Smooth muscle cell (in vitro differentiated cells): ENCODE results near the gene KEL. TPM values are rescaled to one million over a fixed set of nuclear protein-coding genes. Genes with fewer than 3 reads are reported as not detected.

ENCODE experiments used
- DNase-seq: peaks from one replicate; lab custom pipeline; 2025; ENCODE audit not compliant: unreplicated experiment; lab: John Stamatoyannopoulos, UW
- H2AFZ ChIP-seq: fragments of 200-600 bp; sonication (generic); 2 replicates; pipeline ENCODE4 v1.6.0; 2016; ENCODE audit warnings: antibody characterized with exemption, low read depth, mild to moderate bottlenecking
- H3F3A ChIP-seq: fragments of 200-600 bp; sonication (generic); 2 replicates; pipeline ENCODE4 v1.6.0; 2017; ENCODE audit warnings: antibody characterized with exemption, low read depth
- H3K27ac ChIP-seq: fragments of 200-600 bp; sonication (generic); 2 replicates; pipeline ENCODE4 v1.5.1; 2016; ENCODE audit warnings: low read depth, mild to moderate bottlenecking
- H3K27me3 ChIP-seq: fragments of 200-600 bp; sonication (generic); 2 replicates; pipeline ENCODE4 v1.6.1; 2016; ENCODE audit warnings: low read depth, mild to moderate bottlenecking
- H3K36me3 ChIP-seq: fragments of 200-600 bp; sonication (generic); 2 replicates; pipeline ENCODE4 v1.5.1; 2016; ENCODE audit warnings: low read depth
- H3K4me1 ChIP-seq: fragments of 200-600 bp; sonication (generic); 2 replicates; pipeline ENCODE4 v1.5.1; 2016; ENCODE audit warnings: low read depth
- H3K4me2 ChIP-seq: fragments of 200-600 bp; sonication (generic); 2 replicates; pipeline ENCODE4 v1.6.0; 2016; ENCODE audit warnings: mild to moderate bottlenecking
- H3K4me3 ChIP-seq: fragments of 200-600 bp; sonication (generic); 2 replicates; pipeline ENCODE4 v1.5.1; 2016; ENCODE audit warnings: mild to moderate bottlenecking
- H3K79me2 ChIP-seq: fragments of 200-600 bp; sonication (generic); 2 replicates; pipeline ENCODE4 v1.6.0; 2016; ENCODE audit warnings: low read depth, mild to moderate bottlenecking
- H3K9ac ChIP-seq: fragments of 200-600 bp; sonication (generic); 2 replicates; pipeline ENCODE4 v1.6.0; 2016; ENCODE audit warnings: low read depth
- H3K9me3 ChIP-seq: fragments of 200-600 bp; sonication (generic); replicated peaks from 2 replicates; pipeline ENCODE4 v1.5.1; 2016; ENCODE audit warnings: low read depth
- H4K20me1 ChIP-seq: fragments of 200-600 bp; sonication (generic); 2 replicates; pipeline ENCODE4 v1.6.0; 2016; ENCODE audit warnings: low read depth
- CTCF ChIP-seq: fragments of 200-600 bp; sonication (generic); IDR thresholded peaks from 2 replicates; pipeline ENCODE4 v1.5.1; 2017; ENCODE audit warnings: borderline replicate concordance, mild to moderate bottlenecking, antibody characterized with exemption; ENCODE audit not compliant: insufficient read depth, poor library complexity, severe bottlenecking
- WGBS: methylation state at CpG from one replicate; pipeline ENCODE4 v1.1.7; 2016; ENCODE audit warnings: low lambda C conversion rate; 5-methylcytosine and 5-hydroxymethylcytosine counted together
- polyA plus RNA-seq: library from polyadenylated mRNA; unstranded; fragments of >200 nt; fragmentation: Nextera tagmentation; extraction: Ambion mirVana; gene quantifications from 2 replicates; pipeline ENCODE4 v1.2.1, GENCODE V29; 2016
- total RNA-seq: library from RNA; depleted of rRNA; stranded (reverse); fragments of >200 nt; gene quantifications from 2 replicates; pipeline ENCODE4 v1.2.3, GENCODE V29; 2014

KEL gene
- total and polyA plus RNA-seq, 2 experiments from 2014 or later: 0.09 to 0.56 TPM

- no peaks in the 10 kb centered on the region for H3K4me1 ChIP-seq
- H3K9ac ChIP-seq: no peak overlapping the region
- H3K79me2 ChIP-seq: no peaks in the 10 kb centered on the region
- no peak for TF ChIP-seq CTCF
- H3K27ac ChIP-seq: no peak overlapping the region
- H3K4me2 ChIP-seq: no peak overlapping the region
- H3F3A ChIP-seq: no peaks in the 10 kb centered on the region
- H3K36me3 ChIP-seq: no peaks in the 10 kb centered on the region
- WGBS: 89% methylated on average over 7 of the region's 7 CpGs
- H3K27me3 ChIP-seq: peaks cover 5% of the 10 kb centered on the region
- H3K4me3 ChIP-seq: no peak overlapping the region
- no peak overlapping the region for H2AFZ ChIP-seq
- DNase-seq: no peak
- no peaks in the 10 kb centered on the region for H3K9me3 ChIP-seq
- no peaks in the 10 kb centered on the region for H4K20me1 ChIP-seq
Measured at GRCh38 chr7:142933092-142933475, 29.1 kb downstream of the KEL start.

GRCh38 chr7:142932386-142933091, 29.6 kb downstream of the KEL start:
- Histone ChIP-seq H2AFZ (no peak overlapping the region), H3K79me2 (no peaks in the 10 kb centered on the region), H3K9me3 (no peaks in the 10 kb centered on the region), H3K4me1 (no peaks in the 10 kb centered on the region), H3K4me3 (no peak overlapping the region), H3K27ac (no peak overlapping the region), H3K27me3 (peaks cover 5% of the 10 kb centered on the region), H3F3A (no peaks in the 10 kb centered on the region), H3K36me3 (no peaks in the 10 kb centered on the region), H4K20me1 (no peaks in the 10 kb centered on the region), H3K9ac (no peak overlapping the region), H3K4me2 (no peak overlapping the region)
- WGBS: 77% methylated on average over 5 of the region's 5 CpGs
- TF ChIP-seq CTCF: no peak
- no peak for DNase-seq

GRCh38 chr7:142930126-142930730, 31.9 kb downstream of the KEL start:
- H3K4me1 ChIP-seq: no peaks in the 10 kb centered on the region
- no peaks in the 10 kb centered on the region for H3K79me2 ChIP-seq
- no peak overlapping the region for H3K4me3 ChIP-seq
- DNase-seq: no peak
- peaks cover 7% of the 10 kb centered on the region for H3K27me3 ChIP-seq
- H3K27ac ChIP-seq: no peak overlapping the region
- no peak for TF ChIP-seq CTCF
- no peak overlapping the region for H3K4me2 ChIP-seq
- no peak overlapping the region for H2AFZ ChIP-seq
- no peaks in the 10 kb centered on the region for H3F3A ChIP-seq
- no peaks in the 10 kb centered on the region for H3K9me3 ChIP-seq
- WGBS: 90% methylated on average over 11 of the region's 11 CpGs
- H3K9ac ChIP-seq: no peak overlapping the region
- H3K36me3 ChIP-seq: no peaks in the 10 kb centered on the region
- no peaks in the 10 kb centered on the region for H4K20me1 ChIP-seq

DNA sequence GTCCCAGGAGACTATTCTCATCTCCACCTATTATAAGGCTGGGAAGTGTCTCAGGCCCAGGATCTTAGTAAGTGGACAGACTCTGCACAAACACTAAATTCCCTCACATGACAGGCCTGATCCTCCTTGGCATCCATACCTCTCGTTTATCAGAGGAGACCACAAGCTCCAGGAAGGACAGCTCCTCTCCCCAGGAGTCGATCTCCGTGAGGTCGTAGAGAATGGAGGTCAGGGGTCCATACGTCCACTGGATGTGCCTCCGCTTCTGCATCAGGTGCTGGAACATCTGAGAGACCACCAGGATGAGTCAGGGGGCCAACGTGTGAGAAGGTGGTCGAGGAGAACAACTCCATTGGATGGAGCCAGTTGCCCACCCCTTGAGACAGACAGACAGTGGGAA, 34.2 kb downstream of the KEL start:
- no peaks in the 10 kb centered on the region for H3K4me1 ChIP-seq
- no peak for TF ChIP-seq CTCF
- DNase-seq: no peak
- H3K27ac ChIP-seq: no peak overlapping the region
- no peaks in the 10 kb centered on the region for H4K20me1 ChIP-seq
- no peak overlapping the region for H3K9ac ChIP-seq
- no peaks in the 10 kb centered on the region for H3K9me3 ChIP-seq
- no peak overlapping the region for H3K4me2 ChIP-seq
- H3K27me3 ChIP-seq: peaks cover 3% of the 10 kb centered on the region
- H3F3A ChIP-seq: no peaks in the 10 kb centered on the region
- 78% methylated on average over 8 of the region's 8 CpGs for WGBS
- H3K79me2 ChIP-seq: no peaks in the 10 kb centered on the region
- no peak overlapping the region for H3K4me3 ChIP-seq
- no peaks in the 10 kb centered on the region for H3K36me3 ChIP-seq
- H2AFZ ChIP-seq: no peak overlapping the region
